ENCODE measurements around the gene THSD7B. TPM values are rescaled to one million over a fixed set of nuclear protein-coding genes. Genes with fewer than 3 reads are reported as not detected.
A peak's percentile ranks its signal among the peaks of the same experiment; 100 is the strongest.

Gene THSD7B
- total and polyA plus RNA-seq, 2 experiments from 2014 or later = not detected

- Histone ChIP-seq H3K36me3 (no peaks in the 10 kb centered on the region), H3K4me3 (no peak overlapping the region), H3K27me3 (no peaks in the 10 kb centered on the region), H3K27ac (no peak overlapping the region), H3K4me1 (ENCODE audit: low read depth) (peaks cover 3% of the 10 kb centered on the region), H3K9me3 (ENCODE audit: low read depth) (no peaks in the 10 kb centered on the region)
- no peak for DNase-seq (ENCODE audit: low read depth in 1 of 2, low spot score in 1 of 2)
- TF ChIP-seq, protein P1, sequence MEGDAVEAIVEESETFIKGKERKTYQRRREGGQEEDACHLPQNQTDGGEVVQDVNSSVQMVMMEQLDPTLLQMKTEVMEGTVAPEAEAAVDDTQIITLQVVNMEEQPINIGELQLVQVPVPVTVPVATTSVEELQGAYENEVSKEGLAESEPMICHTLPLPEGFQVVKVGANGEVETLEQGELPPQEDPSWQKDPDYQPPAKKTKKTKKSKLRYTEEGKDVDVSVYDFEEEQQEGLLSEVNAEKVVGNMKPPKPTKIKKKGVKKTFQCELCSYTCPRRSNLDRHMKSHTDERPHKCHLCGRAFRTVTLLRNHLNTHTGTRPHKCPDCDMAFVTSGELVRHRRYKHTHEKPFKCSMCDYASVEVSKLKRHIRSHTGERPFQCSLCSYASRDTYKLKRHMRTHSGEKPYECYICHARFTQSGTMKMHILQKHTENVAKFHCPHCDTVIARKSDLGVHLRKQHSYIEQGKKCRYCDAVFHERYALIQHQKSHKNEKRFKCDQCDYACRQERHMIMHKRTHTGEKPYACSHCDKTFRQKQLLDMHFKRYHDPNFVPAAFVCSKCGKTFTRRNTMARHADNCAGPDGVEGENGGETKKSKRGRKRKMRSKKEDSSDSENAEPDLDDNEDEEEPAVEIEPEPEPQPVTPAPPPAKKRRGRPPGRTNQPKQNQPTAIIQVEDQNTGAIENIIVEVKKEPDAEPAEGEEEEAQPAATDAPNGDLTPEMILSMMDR (IDR thresholded peaks at IDR 0.05; ENCODE audit: low read depth, low read length) = no peak
Measured at GRCh38 chr2:137161250-137161649, 395.9 kb downstream of the THSD7B start.

GRCh38 chr2:137165968-137166367 is 400.6 kb downstream of the THSD7B start:
- Histone ChIP-seq H3K4me1 (ENCODE audit: low read depth) (no peaks in the 10 kb centered on the region), H3K36me3 (no peaks in the 10 kb centered on the region), H3K9me3 (ENCODE audit: low read depth) (no peaks in the 10 kb centered on the region), H3K27me3 (no peaks in the 10 kb centered on the region), H3K4me3 (no peak overlapping the region), H3K27ac (no peak overlapping the region)
- TF ChIP-seq, protein P1 (IDR thresholded peaks at IDR 0.05; ENCODE audit: low read depth, low read length) = no peak
- DNase-seq (ENCODE audit: low read depth in 1 of 2, low spot score in 1 of 2) = no peak

DNA sequence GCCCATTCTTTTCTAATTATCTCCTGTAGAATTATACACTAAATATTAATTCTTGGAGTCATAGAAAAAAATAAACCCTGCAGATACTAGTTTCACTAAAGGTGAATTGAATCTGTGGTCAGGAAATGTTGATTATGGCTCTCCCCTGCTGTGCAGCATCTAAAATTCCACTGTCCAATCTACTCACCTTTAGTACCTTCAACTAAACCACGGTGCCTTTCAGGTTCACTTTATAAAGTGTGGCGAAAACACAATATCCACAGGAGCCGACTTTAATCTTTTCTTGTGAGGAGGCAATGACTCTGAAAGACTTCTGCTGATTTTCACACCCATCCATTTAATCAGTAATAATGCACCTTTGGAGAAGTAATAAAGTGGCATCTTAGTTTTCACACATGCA is 402.3 kb downstream of the THSD7B start:
- no peak for DNase-seq (ENCODE audit: low read depth in 1 of 2, low spot score in 1 of 2)
- TF ChIP-seq, protein P1 (IDR thresholded peaks at IDR 0.05; ENCODE audit: low read depth, low read length) = no peak
- Histone ChIP-seq H3K27ac (no peak overlapping the region), H3K36me3 (no peaks in the 10 kb centered on the region), H3K4me3 (no peak overlapping the region), H3K4me1 (ENCODE audit: low read depth) (no peaks in the 10 kb centered on the region), H3K27me3 (no peaks in the 10 kb centered on the region), H3K9me3 (ENCODE audit: low read depth) (no peaks in the 10 kb centered on the region)

GRCh38 chr2:137168552-137168951 is 403.2 kb downstream of the THSD7B start:
- Histone ChIP-seq H3K27me3 (no peaks in the 10 kb centered on the region), H3K4me3 (no peak overlapping the region), H3K4me1 (ENCODE audit: low read depth) (no peaks in the 10 kb centered on the region), H3K9me3 (ENCODE audit: low read depth) (no peaks in the 10 kb centered on the region), H3K36me3 (no peaks in the 10 kb centered on the region), H3K27ac (no peak overlapping the region)
- TF ChIP-seq, protein P1 (IDR thresholded peaks at IDR 0.05; ENCODE audit: low read depth, low read length) = no peak
- no peak for DNase-seq (ENCODE audit: low read depth in 1 of 2, low spot score in 1 of 2)

GRCh38 chr2:137172162-137172561 is 406.8 kb downstream of the THSD7B start:
- Histone ChIP-seq H3K27ac (no peak overlapping the region), H3K27me3 (no peaks in the 10 kb centered on the region), H3K4me3 (no peak overlapping the region), H3K4me1 (ENCODE audit: low read depth) (no peaks in the 10 kb centered on the region), H3K9me3 (ENCODE audit: low read depth) (no peaks in the 10 kb centered on the region), H3K36me3 (no peaks in the 10 kb centered on the region)
- DNase-seq (ENCODE audit: low read depth in 1 of 2, low spot score in 1 of 2) = no peak
- TF ChIP-seq, protein P1 (IDR thresholded peaks at IDR 0.05; ENCODE audit: low read depth, low read length) = no peak

DNA sequence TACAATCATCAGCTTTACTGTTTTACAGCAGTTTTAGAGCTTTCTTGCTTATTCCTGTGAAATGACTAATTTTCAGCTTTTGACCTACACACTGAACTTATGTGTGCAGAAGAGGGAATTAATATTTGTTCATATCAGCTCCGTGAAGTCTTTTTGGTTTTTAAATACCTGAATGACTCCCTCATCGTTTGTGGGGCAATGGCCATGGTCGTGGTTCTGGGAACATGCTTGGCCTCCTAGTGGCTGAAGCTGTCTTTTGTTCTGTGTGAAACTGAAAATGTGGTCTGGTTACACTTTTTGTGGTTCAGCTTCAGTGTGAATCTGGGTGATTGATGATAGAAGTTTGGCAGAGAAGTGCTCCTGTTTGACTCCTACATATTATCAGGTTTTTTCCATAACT is 408.1 kb downstream of the THSD7B start:
- no peak overlapping the region for H3K4me3 ChIP-seq
- no peaks in the 10 kb centered on the region for H3K36me3 ChIP-seq
- H3K4me1 ChIP-seq (ENCODE audit: low read depth) = no peaks in the 10 kb centered on the region
- DNase-seq (ENCODE audit: low read depth in 1 of 2, low spot score in 1 of 2) = peak; percentile 17 to 82
- TF ChIP-seq, protein P1 (IDR thresholded peaks at IDR 0.05; ENCODE audit: low read depth, low read length) = peak; percentile 35
- no peaks in the 10 kb centered on the region for H3K9me3 ChIP-seq (ENCODE audit: low read depth)
- no peak overlapping the region for H3K27ac ChIP-seq
- H3K27me3 ChIP-seq = no peaks in the 10 kb centered on the region
